Neural cell (in vitro differentiated cells): ENCODE measurements around the gene BRIX1. TPM values are rescaled to one million over a fixed set of nuclear protein-coding genes. Genes with fewer than 3 reads are reported as not detected.

Source experiments
- H2AFZ ChIP-seq: fragments of 200-600, 300-800 bp; sonication (generic), shearing (Covaris generic); 2 replicates; pipeline ENCODE4 v1.6.0; 2014; ENCODE audit warnings: low read depth, mild to moderate bottlenecking, antibody characterized with exemption, low read length, moderate library complexity
- H3F3A ChIP-seq: fragments of 200-600 bp; shearing (Covaris generic); 2 replicates; pipeline ENCODE4 v1.6.1; 2016; ENCODE audit warnings: mild to moderate bottlenecking, moderate library complexity, mixed read lengths, antibody characterized with exemption, low read length; ENCODE audit not compliant: insufficient read depth, poor library complexity, severe bottlenecking
- H3K27ac ChIP-seq: fragments of 200-600, 300-800 bp; sonication (generic), shearing (Covaris generic); 2 replicates; pipeline ENCODE4 v1.5.1; 2014; ENCODE audit warnings: mild to moderate bottlenecking, low read length, moderate library complexity
- H3K27me3 ChIP-seq: fragments of 300-800, 200-600 bp; sonication (generic), shearing (Covaris generic); 2 replicates; pipeline ENCODE4 v1.6.0; 2014; ENCODE audit warnings: mild to moderate bottlenecking, low read depth, low read length, moderate library complexity; ENCODE audit not compliant: insufficient read depth
- H3K36me3 ChIP-seq: fragments of 300-800, 200-600 bp; sonication (generic), shearing (Covaris generic); 2 replicates; pipeline ENCODE4 v1.5.1; 2014; ENCODE audit warnings: mild to moderate bottlenecking, antibody characterized with exemption, low read length, moderate library complexity; ENCODE audit not compliant: insufficient read depth
- H3K4me2 ChIP-seq: fragments of 300-800, 200-600 bp; sonication (generic), shearing (Covaris generic); 2 replicates; pipeline ENCODE4 v1.6.0; 2014; ENCODE audit warnings: mild to moderate bottlenecking, low read length
- H3K4me3 ChIP-seq: fragments of 300-800, 200-600 bp; sonication (generic), shearing (Covaris generic); 2 replicates; pipeline ENCODE4 v1.5.1; 2014; ENCODE audit warnings: mild to moderate bottlenecking, low read length, moderate library complexity
- H3K79me2 ChIP-seq: fragments of 200-600 bp; shearing (Covaris generic); replicated peaks from 2 replicates; pipeline ENCODE4 v1.6.0; 2014; ENCODE audit warnings: mild to moderate bottlenecking, low read length, moderate library complexity; ENCODE audit not compliant: insufficient read depth
- H3K9ac ChIP-seq: fragments of 300-800, 200-600 bp; sonication (generic), shearing (Covaris generic); 2 replicates; pipeline ENCODE4 v1.6.1; 2016; ENCODE audit warnings: mild to moderate bottlenecking, low read length, mixed read lengths
- H3K9me2 ChIP-seq: fragments of 200-600 bp; shearing (Covaris generic); 2 replicates; pipeline ENCODE4 v1.6.1; 2016; ENCODE audit warnings: mild to moderate bottlenecking, low read length, mixed read lengths; ENCODE audit not compliant: insufficient read depth
- H3K9me3 ChIP-seq: fragments of 200-600, 300-800 bp; sonication (generic), shearing (Covaris generic); 2 replicates; pipeline ENCODE4 v1.6.1; 2016; ENCODE audit warnings: mild to moderate bottlenecking, mixed run types, low read length, moderate library complexity, mixed read lengths
- H4K20me1 ChIP-seq: fragments of 200-600 bp; shearing (Covaris generic); 2 replicates; pipeline ENCODE4 v1.6.1; 2016; ENCODE audit warnings: mild to moderate bottlenecking, mixed run types; ENCODE audit not compliant: insufficient read depth
- CTCF ChIP-seq: fragments of 450-650 bp; IDR thresholded peaks from 2 replicates; pipeline ENCODE4 v1.5.1; 2014; ENCODE audit warnings: antibody characterized with exemption, mild to moderate bottlenecking, moderate library complexity; ENCODE audit not compliant: poor library complexity, severe bottlenecking
- EP300 ChIP-seq: fragments of 450-650 bp; conservative IDR thresholded peaks from 2 replicates; pipeline ENCODE4 v1.6.1; 2014; ENCODE audit warnings: antibody characterized with exemption, mild to moderate bottlenecking, moderate library complexity; ENCODE audit not compliant: poor library complexity, severe bottlenecking
- EZH2 ChIP-seq: fragments of 200-600, 300-800 bp; shearing (Covaris generic), sonication (generic); IDR thresholded peaks from 2 replicates; pipeline ENCODE4 v1.6.1; 2014; ENCODE audit warnings: antibody characterized with exemption, low read length, borderline replicate concordance, mild to moderate bottlenecking; ENCODE audit not compliant: insufficient read depth, poor library complexity, severe bottlenecking
- MXI1 ChIP-seq: fragments of 450-650 bp; conservative IDR thresholded peaks from 2 replicates; pipeline ENCODE4 v1.6.1; 2014; ENCODE audit warnings: antibody characterized with exemption, mild to moderate bottlenecking; ENCODE audit not compliant: poor library complexity, severe bottlenecking
- POLR2AphosphoS5 ChIP-seq: IDR thresholded peaks from 2 replicates; pipeline ENCODE4 v1.6.1; 2012
- RAD21 ChIP-seq: fragments of 450-650 bp; conservative IDR thresholded peaks from 2 replicates; pipeline ENCODE4 v1.6.1; 2014; ENCODE audit warnings: antibody characterized with exemption, mild to moderate bottlenecking, moderate library complexity
- SMC3 ChIP-seq: fragments of 450-650 bp; conservative IDR thresholded peaks from 2 replicates; pipeline ENCODE4 v1.6.1; 2014; ENCODE audit warnings: antibody characterized with exemption, mild to moderate bottlenecking, moderate library complexity; ENCODE audit not compliant: poor library complexity
- TAF1 ChIP-seq: IDR thresholded peaks from 2 replicates; pipeline ENCODE4 v1.6.1; 2012; ENCODE audit warnings: low read depth
- polyA plus RNA-seq: library from polyadenylated mRNA; depleted of rRNA; stranded (reverse); fragments of >200 nt; gene quantifications from 2 replicates; pipeline ENCODE4 v1.2.3, GENCODE V29; 2014
- TF ChIP-seq, protein P1 (sequence below): IDR thresholded peaks from 2 replicates; pipeline ENCODE4 v1.6.1; 2012; ENCODE audit warnings: borderline replicate concordance

The BRIX1 gene
- polyA plus RNA-seq, 1 donor from 2014 or later = 24.9 TPM

DNA sequence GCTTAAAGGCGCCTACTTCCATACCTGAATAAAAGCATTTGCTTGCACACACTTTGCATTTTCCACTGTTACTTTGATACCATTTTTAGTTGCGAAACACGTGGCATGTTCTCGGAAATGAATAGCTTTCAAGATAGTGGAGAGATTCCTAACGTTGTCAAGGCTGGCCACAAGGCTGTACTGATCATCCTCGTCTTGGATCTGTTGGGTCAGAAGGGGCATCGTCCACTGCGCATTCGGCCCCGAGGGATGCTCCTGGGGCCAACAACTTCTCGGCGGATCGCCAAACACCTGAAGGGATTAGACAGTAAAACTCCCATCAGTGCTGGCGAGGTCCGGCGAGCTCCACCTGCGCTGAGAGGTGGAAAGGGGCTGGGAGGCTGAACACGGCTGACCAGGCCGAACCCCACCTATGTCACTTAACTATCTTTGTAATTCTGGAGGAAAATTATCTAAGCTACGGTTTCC lies 806 bp upstream of the BRIX1 start:
- Histone ChIP-seq H3K9me3 (no peaks in the 10 kb centered on the region), H2AFZ (peak overlapping the region; percentile 56), H4K20me1 (no peaks in the 10 kb centered on the region), H3K9ac (peak overlapping the region; percentile 68), H3K9me2 (no peaks in the 10 kb centered on the region), H3K4me2 (peak overlapping the region; percentile 66), H3K79me2 (peaks cover 43% of the 10 kb centered on the region), H3F3A (no peaks in the 10 kb centered on the region), H3K27me3 (no peaks in the 10 kb centered on the region), H3K36me3 (peaks cover 5% of the 10 kb centered on the region), H3K27ac (peak overlapping the region; percentile 57), H3K4me3 (peak overlapping the region; percentile 96)
- TF ChIP-seq MXI1 = peak; percentile 72
- no peak for TF ChIP-seq SMC3

DNA sequence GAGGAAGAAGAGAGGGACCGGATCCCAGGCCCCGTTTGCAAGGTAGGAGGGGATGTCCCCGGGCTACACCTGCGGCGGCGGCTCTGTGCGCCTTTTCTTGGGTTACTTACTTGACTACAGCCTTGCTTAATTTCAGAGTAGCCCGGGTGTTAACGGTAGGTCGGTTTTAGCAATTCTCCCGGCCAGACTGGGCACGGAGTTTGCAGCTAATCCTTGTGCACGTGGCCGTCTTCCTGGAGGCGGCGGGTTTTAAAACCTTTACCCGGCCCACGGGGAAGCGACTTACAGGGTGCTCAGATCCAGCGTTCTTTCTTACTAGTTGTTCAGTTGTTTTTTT lies 313 bp downstream of the BRIX1 start:
- H3K79me2 ChIP-seq = peaks cover 43% of the 10 kb centered on the region
- H3F3A ChIP-seq = no peaks in the 10 kb centered on the region
- no peaks in the 10 kb centered on the region for H3K27me3 ChIP-seq
- H3K9ac ChIP-seq = peak overlapping the region; percentile 68
- H3K9me3 ChIP-seq = no peaks in the 10 kb centered on the region
- H3K27ac ChIP-seq = peak overlapping the region; percentile 57
- H3K4me3 ChIP-seq = peak overlapping the region; percentile 96
- no peaks in the 10 kb centered on the region for H3K9me2 ChIP-seq
- TF ChIP-seq MXI1 = peak; percentile 87
- TF ChIP-seq EZH2 = no peak
- TF ChIP-seq CTCF = no peak
- TF ChIP-seq, protein P1, sequence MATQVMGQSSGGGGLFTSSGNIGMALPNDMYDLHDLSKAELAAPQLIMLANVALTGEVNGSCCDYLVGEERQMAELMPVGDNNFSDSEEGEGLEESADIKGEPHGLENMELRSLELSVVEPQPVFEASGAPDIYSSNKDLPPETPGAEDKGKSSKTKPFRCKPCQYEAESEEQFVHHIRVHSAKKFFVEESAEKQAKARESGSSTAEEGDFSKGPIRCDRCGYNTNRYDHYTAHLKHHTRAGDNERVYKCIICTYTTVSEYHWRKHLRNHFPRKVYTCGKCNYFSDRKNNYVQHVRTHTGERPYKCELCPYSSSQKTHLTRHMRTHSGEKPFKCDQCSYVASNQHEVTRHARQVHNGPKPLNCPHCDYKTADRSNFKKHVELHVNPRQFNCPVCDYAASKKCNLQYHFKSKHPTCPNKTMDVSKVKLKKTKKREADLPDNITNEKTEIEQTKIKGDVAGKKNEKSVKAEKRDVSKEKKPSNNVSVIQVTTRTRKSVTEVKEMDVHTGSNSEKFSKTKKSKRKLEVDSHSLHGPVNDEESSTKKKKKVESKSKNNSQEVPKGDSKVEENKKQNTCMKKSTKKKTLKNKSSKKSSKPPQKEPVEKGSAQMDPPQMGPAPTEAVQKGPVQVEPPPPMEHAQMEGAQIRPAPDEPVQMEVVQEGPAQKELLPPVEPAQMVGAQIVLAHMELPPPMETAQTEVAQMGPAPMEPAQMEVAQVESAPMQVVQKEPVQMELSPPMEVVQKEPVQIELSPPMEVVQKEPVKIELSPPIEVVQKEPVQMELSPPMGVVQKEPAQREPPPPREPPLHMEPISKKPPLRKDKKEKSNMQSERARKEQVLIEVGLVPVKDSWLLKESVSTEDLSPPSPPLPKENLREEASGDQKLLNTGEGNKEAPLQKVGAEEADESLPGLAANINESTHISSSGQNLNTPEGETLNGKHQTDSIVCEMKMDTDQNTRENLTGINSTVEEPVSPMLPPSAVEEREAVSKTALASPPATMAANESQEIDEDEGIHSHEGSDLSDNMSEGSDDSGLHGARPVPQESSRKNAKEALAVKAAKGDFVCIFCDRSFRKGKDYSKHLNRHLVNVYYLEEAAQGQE = peak; percentile 5
- TF ChIP-seq RAD21 = no peak
- H4K20me1 ChIP-seq = no peaks in the 10 kb centered on the region
- H2AFZ ChIP-seq = peak overlapping the region; percentile 51
- peaks cover 5% of the 10 kb centered on the region for H3K36me3 ChIP-seq
- peak overlapping the region; percentile 86 for H3K4me2 ChIP-seq

DNA sequence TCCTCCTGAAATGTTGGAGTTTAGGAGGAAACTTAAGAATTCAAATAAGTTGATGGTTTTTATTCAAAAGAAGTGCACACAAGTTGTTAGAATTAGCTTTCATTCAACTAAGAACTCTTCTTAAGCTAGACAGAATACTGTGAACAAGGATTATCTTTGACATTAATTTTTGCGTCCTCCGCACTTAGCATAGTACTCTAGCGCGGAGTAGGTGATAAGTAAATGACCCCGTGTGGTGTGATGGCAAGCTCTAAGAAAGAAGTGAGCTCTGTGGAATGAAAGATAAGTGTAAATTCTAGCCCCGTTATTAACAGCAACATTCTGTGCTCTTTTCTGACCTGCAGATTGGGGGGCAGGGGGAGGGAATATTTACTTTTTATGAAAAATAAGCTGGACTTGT lies 1.0 kb downstream of the BRIX1 start:
- Histone ChIP-seq H3K36me3 (peaks cover 5% of the 10 kb centered on the region), H2AFZ (no peak overlapping the region), H3K9me3 (no peaks in the 10 kb centered on the region), H3K4me2 (peak overlapping the region; percentile 86), H3K27ac (no peak overlapping the region), H3K4me3 (peak overlapping the region; percentile 96), H3K9me2 (no peaks in the 10 kb centered on the region), H3F3A (no peaks in the 10 kb centered on the region), H3K79me2 (peaks cover 43% of the 10 kb centered on the region), H4K20me1 (no peaks in the 10 kb centered on the region), H3K9ac (peak overlapping the region; percentile 68), H3K27me3 (no peaks in the 10 kb centered on the region)
- TF ChIP-seq RAD21 = no peak
- no peak for TF ChIP-seq POLR2AphosphoS5
- no peak for TF ChIP-seq MXI1
- no peak for TF ChIP-seq EZH2
- TF ChIP-seq, protein P1 = no peak
- TF ChIP-seq EP300 = no peak
- no peak for TF ChIP-seq TAF1
- no peak for TF ChIP-seq CTCF
